CMK (cell line): ENCODE results near the gene PARVG.

ENCODE experiments used
- DNase-seq: peaks from one replicate; pipeline ENCODE4 v3.0.0-alpha.2; 2010; ENCODE audit warnings: low read depth

Gene PARVG

DNA sequence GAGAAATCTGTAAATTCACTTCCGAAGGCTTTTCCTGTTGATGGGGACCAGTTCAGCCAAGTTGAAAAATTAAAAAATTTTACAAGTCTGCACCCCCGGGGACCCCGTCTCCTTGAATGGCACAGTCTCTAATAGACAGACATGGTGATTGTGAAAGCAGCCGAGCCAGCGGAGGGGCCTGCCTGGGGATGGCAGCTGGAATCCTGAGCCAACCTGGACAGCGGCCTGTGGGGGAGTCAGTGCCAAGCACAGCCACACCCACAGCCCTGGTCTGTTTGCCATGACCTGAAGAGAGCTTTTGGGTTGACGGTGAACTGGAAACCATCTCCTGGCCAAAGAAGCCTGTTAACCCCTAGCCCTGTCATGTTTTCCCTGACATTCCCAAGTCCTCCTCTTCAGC is 64.7 kb downstream of the PARVG start:
- no peak for DNase-seq

DNA sequence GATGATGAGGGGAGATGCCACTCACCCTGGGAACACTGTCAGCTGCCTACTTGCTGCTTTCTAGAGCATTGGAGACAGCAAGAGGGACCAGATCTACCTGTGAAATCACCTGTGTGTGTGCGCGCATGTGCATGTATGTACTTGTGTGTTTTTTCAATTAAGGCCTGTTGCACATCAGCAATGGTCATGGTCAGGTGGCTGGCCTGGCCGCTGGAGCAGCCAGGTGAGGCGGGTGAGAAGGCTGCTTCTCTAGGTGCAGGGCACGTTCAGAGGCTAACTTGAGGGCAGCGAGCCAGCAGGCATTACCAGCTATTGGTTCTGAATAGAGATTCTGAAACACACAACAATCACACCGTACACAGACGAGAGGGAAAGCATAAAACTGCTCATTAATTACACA is 65.1 kb downstream of the PARVG start:
- no peak for DNase-seq

DNA sequence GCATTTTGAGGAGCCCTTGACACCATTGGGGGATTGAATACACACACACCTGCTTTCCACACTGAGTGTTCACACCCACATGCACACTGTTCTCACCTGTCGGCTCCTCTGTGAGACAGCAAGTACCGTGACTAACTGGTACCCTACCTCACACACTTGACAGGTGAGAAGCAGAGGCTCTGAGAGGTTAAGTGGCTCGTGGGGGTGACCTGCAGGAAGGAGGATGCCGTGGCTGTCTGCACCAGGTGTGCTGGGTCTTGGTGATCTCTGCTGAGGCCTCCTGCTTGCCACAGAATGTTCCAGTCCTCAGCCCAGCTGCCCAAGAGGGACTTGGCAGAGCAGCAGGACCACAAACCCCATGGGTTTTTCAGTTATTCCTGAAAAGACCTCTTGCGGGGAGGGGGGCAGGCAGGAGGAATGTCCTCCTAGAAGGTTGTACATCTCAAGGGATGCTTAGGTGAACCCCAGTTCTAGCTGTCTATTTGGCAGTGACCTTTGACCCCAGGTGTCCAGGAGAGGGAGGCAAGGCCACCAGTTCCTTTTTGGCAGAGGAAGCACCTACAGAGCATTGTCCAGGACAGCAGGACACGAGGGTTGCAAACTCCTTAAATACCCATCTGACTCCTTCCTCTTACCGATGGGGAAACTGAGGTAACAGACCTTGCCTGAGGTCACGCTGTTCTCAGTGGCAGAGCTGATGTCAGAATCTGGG is 66.0 kb downstream of the PARVG start:
- DNase-seq, result no peak

DNA sequence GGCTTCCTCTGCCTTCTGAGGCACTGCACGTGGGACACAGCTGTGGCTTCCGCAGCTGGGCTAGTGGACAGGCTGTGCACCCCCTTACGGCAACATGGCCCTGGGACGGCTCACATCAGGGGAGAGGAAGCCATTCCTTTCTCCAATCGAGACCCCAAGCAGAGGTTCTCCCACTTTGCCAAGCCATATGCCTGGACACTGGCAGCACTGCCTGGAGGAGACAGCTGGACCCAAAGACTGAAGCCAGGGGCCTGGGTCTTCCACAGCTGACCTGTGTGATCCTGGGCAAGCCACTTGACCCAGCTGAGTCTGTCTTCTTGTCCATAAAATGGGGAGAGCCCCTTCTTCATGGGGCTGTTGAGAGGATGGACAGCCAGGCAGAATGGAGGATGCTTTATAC is 66.6 kb downstream of the PARVG start:
- no peak for DNase-seq

DNA sequence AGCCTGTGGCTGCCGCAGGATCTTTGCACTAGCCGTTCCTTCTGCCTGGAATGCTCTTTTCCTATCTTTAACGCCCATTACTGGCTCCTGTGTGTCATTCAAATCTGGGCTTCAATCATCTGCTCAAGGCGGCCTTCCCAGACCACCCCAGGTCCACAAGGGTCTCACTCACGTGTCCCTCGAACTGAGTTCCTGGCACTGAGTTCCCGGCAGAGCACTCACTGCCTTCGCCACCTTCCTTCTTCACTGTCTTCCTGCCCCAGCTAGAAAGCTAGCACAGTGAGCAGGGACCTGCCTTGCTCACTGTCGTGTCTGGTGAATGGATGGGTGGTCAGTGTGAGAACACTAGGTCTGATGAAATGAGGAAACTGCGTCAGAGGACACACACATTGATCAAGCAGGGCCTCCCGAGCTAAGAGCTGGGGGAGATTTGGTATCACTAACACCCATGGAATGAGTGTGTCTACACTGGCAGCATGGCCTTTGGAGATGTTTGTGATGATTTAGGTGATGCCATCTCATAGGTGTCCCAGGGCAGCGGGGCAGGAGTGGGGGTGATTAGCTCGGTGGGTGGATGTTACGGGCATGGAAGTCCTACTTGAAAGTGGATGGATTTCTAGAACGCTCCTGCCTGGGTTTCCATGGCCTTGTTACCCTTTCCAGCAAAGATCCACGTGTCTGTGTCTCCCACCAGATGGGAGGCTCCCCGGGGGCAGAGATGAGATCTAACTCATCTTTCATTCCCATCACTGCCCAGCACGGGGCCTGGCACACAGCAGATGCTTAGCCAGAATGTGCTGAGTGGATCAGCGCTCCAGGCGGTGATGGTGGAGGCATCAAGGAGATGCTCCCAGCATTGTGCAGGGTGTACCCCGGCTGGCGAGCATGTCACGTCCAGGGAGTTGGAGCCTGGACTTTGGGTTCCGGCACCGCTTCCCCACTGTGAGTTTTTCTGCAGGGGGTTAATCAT is 67.5 kb downstream of the PARVG start:
- DNase-seq, result no peak

DNA sequence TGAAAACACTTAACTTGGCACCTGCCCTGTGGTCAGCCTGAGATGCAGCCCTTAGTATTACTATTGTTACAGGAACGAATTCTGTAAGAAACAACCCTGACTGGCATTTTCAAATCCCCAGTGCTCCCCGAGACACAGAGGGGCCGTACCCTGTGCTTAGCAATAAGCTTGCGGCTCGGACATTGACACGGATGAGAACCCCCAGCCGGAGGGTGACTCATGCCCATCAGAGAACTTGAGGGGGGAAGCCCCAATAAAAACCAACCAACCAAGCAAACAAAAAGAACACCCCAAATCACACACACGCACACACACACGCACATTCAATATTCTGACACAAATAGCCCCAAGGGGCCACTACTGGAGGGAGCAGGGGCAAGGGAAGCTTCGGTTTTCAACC is 68.2 kb downstream of the PARVG start:
- no peak for DNase-seq

DNA sequence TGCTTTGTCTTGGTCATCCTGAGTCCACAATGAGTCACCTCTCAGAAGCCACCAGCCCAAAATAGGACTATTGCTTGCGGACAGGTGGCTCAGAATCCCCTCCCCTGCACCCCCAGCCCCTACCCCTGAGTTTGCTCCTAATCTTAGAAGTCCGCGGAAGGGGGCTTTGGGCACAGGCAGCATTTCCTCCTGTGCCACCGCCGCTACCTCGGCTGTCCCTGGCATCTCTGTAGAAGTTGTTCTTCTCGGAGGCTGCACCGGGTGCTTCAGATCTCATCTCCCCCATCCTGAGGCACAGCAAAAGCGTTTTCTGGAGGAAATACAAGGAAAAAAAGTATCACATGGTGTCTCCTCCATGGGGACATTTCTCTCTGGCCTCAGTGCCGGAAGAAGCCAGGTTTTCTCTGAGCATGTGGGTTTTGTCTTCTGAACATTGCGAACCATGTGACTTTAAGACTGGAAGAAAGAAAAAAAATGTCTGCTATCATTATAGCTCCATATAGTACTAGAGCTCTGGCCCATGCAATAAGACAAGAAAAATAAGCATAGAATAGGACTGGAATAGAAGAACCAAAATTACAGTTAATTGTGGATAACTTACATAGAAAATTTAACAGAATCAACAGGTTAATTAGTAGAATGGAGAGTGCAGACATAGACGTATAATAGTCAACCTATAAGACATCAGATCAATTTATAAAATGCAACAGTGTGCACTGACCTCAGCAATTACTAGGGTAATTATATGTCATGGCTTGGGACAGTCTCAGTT is 68.8 kb downstream of the PARVG start:
- DNase-seq, result no peak

DNA sequence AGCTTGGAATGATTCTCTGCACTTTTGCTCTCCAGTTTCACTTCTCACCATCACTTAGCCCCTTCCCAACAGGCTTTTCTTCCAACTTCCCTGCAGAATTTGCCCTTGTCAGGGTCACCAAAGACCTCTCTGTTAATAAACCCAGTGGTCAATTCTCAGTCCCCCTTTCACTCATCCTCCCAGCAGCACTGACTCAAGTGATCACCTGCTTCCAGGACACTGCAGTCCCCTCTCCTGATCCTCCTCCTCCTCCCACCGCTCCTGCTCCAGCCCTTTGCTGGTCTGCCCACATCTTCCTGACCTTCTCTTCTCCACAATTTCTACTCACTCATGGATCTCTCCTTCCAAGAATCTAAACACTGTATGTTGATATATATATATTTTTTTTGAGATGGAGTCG is 74.1 kb downstream of the PARVG start:
- no peak for DNase-seq

DNA sequence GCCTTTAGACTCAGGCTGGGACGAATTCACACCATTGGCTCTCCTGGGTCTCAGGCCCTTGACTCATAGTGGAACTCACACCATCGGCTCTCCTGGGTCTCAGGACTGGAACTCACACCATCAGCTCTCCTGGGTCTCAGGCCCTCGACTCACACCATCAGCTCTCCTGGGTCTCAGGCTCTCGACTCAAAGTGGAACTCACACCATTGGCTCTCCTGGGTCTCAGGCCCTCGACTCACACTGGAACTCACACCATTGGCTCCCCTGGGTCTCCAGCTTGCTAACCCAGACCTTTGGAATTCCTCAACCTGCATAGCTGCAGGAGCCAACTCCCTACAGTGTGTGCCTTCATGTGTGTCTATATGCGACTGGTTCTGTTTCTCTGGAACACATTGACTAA is 75.4 kb downstream of the PARVG start:
- DNase-seq, result no peak

DNA sequence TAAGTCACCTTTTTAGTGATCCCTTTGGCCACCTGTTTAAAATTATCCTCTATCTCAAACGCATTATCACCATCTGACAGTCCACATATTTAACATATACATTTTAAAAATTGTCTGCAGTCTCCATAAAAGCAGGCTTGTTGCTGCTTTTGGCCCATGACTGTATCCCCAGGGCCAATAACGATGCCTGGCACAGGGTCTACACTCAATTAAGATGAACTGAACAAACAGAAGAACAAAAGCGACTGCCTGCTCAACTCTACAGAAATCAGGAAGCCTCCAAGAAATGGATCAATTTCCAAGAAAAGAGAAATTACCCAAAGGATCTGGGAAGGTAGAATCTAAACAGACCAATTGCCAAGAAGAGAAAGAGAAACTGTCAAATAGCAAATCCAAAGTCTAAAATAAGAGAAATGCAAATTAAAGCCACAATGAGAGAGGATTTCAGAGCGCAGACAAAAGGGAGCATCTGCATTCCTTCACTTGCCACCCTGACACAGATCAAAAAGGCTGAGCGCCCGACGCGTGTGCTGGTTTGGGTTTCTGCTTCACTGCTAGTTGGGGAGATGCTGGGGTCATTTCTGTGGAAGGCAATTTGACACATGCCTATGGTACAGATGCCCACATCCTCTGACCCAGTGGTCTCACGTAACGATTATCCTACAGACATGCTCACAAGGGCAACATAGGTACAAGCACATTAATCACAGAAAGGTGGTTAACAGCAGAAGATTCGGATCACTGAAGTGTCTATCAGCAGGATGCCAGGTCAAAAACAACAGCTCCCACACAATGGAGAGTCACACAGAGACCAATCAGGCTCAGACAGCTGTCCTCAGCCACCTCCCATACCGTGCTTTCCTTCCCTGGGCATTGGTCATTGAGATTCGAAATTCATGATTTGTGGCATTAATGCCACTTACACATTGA is 76.1 kb downstream of the PARVG start:
- no peak for DNase-seq
